ENCODE measurements around the gene CRY1. TPM values are rescaled to one million over a fixed set of nuclear protein-coding genes. Genes with fewer than 3 reads are reported as not detected.

CRY1 gene
- total RNA-seq, 1 donor from 2014 or later: 26.8 TPM

DNA sequence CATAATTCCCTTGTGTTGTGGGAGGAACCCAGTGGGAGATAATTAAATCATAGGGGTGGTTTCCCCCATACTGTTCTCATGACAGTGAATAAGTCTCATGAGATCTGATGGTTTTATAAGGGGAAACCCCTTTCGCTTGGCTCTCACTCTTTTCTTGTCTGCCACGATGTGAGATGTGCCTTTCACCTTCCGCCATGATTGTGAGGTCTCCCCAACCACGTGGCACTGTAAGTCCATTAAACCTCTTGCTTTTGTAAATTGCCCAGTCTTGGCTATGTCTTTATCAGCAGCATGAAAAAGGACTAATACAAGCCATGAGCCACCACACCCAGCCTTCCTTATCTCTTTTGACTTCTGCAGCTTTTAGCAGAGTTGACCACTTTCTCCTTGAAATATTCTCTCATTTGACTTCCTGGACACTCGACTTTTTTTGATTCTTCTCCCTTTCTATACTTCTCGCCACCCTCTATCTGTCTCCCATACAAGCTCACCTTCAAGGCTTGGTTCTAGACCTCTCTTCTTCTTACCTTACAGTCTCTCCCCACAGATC is 108.7 kb downstream of the CRY1 start:
- DNase-seq (ENCODE audit: low read depth): no peak
- TF ChIP-seq, protein P1, sequence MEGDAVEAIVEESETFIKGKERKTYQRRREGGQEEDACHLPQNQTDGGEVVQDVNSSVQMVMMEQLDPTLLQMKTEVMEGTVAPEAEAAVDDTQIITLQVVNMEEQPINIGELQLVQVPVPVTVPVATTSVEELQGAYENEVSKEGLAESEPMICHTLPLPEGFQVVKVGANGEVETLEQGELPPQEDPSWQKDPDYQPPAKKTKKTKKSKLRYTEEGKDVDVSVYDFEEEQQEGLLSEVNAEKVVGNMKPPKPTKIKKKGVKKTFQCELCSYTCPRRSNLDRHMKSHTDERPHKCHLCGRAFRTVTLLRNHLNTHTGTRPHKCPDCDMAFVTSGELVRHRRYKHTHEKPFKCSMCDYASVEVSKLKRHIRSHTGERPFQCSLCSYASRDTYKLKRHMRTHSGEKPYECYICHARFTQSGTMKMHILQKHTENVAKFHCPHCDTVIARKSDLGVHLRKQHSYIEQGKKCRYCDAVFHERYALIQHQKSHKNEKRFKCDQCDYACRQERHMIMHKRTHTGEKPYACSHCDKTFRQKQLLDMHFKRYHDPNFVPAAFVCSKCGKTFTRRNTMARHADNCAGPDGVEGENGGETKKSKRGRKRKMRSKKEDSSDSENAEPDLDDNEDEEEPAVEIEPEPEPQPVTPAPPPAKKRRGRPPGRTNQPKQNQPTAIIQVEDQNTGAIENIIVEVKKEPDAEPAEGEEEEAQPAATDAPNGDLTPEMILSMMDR (conservative IDR thresholded peaks at IDR 0.05; ENCODE audit: low read depth, low read length): no peak
- H3K4me3 ChIP-seq (ENCODE audit: low read depth, low read length): no peak overlapping the region

DNA sequence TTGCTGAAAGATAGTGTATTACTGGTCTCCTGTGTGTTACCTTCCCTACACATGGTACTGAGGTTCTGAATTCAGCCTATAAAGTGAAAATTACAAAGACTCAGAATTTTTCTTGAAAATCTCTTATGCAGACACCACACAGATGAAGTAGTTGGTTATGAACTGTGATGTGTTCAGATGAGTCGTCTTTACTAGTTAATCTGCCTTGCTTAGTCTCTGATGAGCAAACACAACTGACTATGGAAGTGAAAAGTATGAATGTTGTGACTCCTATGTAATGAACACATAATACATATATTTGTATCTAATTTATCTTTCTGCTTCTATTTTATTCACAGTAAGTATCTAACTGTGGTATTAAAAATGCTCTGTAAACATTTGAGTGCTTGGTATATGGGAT is 111.1 kb downstream of the CRY1 start:
- H3K4me3 ChIP-seq (ENCODE audit: low read depth, low read length): no peak overlapping the region
- DNase-seq (ENCODE audit: low read depth): no peak
- TF ChIP-seq, protein P1 (conservative IDR thresholded peaks at IDR 0.05; ENCODE audit: low read depth, low read length): no peak

DNA sequence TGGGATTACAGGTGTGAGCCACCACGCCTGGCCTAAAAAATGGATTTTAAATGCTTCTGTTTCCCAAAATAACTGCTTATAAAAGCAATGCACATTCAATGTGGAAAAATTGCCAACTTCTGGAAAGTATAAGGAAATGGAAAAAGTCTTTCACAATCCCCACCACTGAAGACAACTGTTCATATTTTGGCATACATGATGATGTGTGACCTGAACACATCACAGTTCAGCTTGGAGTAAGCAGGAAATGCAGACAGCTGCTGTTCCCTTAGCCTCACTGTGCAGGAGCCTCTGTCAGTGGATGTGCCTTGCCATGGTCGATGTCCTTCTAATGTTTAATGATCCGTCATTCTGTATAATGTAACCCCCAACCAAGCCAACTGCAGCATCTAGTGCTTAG is 111.6 kb downstream of the CRY1 start:
- DNase-seq (ENCODE audit: low read depth): no peak
- H3K4me3 ChIP-seq (ENCODE audit: low read depth, low read length): no peak overlapping the region
- TF ChIP-seq, protein P1 (conservative IDR thresholded peaks at IDR 0.05; ENCODE audit: low read depth, low read length): no peak

DNA sequence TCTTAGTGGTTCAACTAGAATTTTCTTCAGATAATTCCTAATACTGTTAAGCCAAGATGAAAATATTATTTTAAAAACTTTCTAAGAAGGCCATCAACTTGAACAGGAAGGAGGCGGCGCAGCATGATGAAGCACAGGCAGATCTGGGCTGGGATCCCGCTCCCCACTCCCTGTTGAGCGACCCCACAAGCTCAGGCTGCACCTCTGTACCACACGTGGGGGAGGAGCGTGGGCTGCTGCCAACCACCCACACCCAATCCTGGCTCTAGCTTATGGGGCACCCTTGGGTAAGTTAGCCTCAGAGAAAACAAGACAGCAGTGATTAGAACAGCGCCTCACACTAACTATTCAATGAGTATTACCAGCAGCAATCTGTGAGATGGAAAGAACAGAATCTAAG is 112.4 kb downstream of the CRY1 start:
- no peak overlapping the region for H3K4me3 ChIP-seq (ENCODE audit: low read depth, low read length)
- TF ChIP-seq, protein P1 (conservative IDR thresholded peaks at IDR 0.05; ENCODE audit: low read depth, low read length): no peak
- no peak for DNase-seq (ENCODE audit: low read depth)

DNA sequence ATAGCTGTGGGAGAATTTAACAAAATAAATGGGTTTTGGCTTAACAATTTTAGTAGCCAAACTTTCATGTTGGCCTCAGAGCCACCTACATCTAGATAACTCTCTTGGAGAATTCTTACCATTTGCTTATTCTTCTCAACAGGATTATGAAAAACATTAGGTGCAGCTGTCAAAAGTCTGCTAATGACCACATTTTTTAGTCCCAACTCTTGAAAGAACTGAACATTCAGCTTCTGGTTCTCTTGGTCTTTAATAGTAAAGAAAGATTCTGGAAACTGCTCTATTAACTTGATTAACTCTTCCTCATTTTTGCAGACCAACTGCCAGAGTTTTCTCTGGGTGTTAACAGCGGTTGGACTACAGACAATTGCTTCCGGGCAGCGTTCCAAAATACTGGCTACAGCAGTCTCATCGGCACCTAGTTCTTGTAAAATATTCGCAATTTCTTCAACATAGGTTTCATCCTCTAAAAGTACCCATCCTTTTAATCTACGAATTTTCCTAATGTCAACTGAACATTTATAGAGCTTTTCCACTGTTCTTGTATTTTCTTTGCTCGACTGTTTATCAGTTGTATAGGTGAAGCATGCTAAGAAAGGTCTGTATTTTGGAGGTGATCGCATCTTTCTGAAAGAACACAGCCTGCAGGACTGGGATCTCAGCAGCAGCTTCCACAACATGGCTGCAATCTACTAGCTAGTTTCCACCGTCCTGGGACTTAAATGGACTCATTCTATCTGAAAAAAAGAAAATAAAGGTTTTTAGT is 115.1 kb downstream of the CRY1 start:
- DNase-seq (ENCODE audit: low read depth): no peak
- no peak overlapping the region for H3K4me3 ChIP-seq (ENCODE audit: low read depth, low read length)
- TF ChIP-seq, protein P1 (conservative IDR thresholded peaks at IDR 0.05; ENCODE audit: low read depth, low read length): no peak

DNA sequence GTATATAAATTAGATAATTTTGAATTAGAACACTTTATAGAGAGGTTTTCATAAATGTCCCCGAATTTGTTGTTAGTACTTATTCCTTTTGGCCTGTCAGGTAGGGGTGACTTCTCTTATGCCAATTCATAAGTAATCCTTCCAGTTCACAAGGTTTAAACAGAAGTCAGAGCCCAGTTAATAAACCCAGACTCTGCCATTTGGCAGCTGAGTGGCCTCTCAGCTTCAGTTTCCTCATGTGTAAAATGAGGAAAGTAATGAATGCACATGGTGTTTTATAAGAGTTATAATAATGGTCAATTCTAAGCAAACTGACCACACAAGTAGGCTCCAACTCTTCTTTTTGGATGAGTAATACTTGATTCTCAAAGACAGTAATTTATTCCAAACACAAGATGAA is 116.7 kb downstream of the CRY1 start:
- TF ChIP-seq, protein P1 (conservative IDR thresholded peaks at IDR 0.05; ENCODE audit: low read depth, low read length): no peak
- no peak overlapping the region for H3K4me3 ChIP-seq (ENCODE audit: low read depth, low read length)
- no peak for DNase-seq (ENCODE audit: low read depth)

Measured in epithelial cell of proximal tubule (primary cell).